Activated CD4-positive, alpha-beta memory T cell treated with anti-CD3 and anti-CD28 coated beads, Interleukin-2, amount 10 ng/mL, durations not matched to agents 7 days and 5 days (primary cell): ENCODE data around the gene RECK. TPM values are rescaled to one million over a fixed set of nuclear protein-coding genes. Genes with fewer than 3 reads are reported as not detected.

Experiments
- CTCF ChIA-PET: fragments of 350-600 bp; sonication (Branson Sonifier 250); formaldehyde crosslinking; loops from one replicate; lab custom pipeline; 2021; ENCODE audit warnings: antibody characterized with exemption, inconsistent platforms; lab: Charles Lee
- POLR2A ChIA-PET: fragments of 350-600 bp; sonication (Branson Sonifier 250); formaldehyde crosslinking; loops from one replicate; lab custom pipeline; 2021; ENCODE audit warnings: antibody characterized with exemption; lab: Charles Lee
- DNase-seq: peaks from one replicate; pipeline ENCODE4 v3.0.0-alpha.2; 2020
- H3K27ac Mint-ChIP-seq: one replicate; pipeline ENCODE4 v1.8.0; 2021; ENCODE audit warnings: mild to moderate bottlenecking, mixed read lengths
- H3K27me3 Mint-ChIP-seq: one replicate; pipeline ENCODE4 v1.8.0; 2021; ENCODE audit warnings: mixed read lengths
- H3K36me3 Mint-ChIP-seq: one replicate; pipeline ENCODE4 v1.8.0; 2021; ENCODE audit warnings: low read depth, mixed read lengths
- H3K4me1 Mint-ChIP-seq: one replicate; pipeline ENCODE4 v1.8.0; 2021; ENCODE audit warnings: mixed read lengths
- H3K4me3 Mint-ChIP-seq: one replicate; pipeline ENCODE4 v1.8.0; 2021; ENCODE audit warnings: mild to moderate bottlenecking, mixed read lengths
- H3K9me3 Mint-ChIP-seq: one replicate; pipeline ENCODE4 v1.8.0; 2021; ENCODE audit warnings: mixed read lengths
- total RNA-seq, 2 experiments: library from RNA; stranded (reverse); gene quantifications; one replicate each; pipeline ENCODE4 v1.2.3, GENCODE V29; 2021

RECK gene
- total RNA-seq, 2 experiments from 2014 or later: 7.4 to 8.1 TPM

DNA sequence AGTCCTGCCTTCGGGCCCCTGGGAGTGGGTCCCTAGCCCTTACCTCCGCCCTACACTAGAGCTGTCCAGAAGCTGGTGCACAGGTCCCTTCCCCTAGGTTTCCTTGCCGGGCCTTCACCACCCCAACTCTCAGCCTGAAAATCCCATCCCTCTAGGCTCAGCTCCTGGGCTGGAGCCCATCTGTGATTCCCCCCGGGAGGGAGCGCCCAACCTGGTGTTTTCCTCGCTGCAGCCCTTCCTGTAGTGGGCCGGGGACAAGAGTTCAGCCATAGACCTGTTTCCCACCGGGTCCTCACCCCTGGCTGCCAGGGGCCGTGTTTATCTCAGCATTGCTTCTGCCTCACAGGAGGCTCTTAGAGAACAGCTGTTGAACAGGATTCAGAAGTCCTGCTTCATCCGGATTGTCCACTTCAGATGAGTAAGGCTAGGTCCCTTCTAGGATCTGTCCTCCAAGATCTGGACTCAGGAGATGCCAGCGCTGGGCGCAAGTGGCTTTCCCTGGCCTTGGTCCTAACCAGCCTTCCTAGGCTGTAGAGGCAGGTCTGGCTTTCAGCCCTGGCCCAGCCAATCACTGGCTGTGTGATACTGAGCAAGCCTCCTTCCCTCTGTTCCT is 100.8 kb downstream of the RECK start:
- H3K27ac Mint-ChIP-seq: peak overlapping the region; percentile 70
- ChIA-PET CTCF (interaction anchor here (0.6 to 2.0 kb wide), 6 partner anchors 17 to 52 kb away, joined by 3 to 18 read pairs (median 8); partner anchors contain the start of gene CLTA), POLR2A (interaction anchor here (0.9 to 3.0 kb wide), 10 partner anchors 10 to 121 kb away, joined by 3 to 29 read pairs (median 6); partner anchors contain the start of genes CLTA and GNE)
- no peaks in the 10 kb centered on the region for H3K9me3 Mint-ChIP-seq
- peaks cover 62% of the 10 kb centered on the region for H3K4me1 Mint-ChIP-seq
- peaks cover 13% of the 10 kb centered on the region for H3K27me3 Mint-ChIP-seq
- DNase-seq: no peak
- peaks cover 30% of the 10 kb centered on the region for H3K36me3 Mint-ChIP-seq
- H3K4me3 Mint-ChIP-seq: peak overlapping the region; percentile 93

DNA sequence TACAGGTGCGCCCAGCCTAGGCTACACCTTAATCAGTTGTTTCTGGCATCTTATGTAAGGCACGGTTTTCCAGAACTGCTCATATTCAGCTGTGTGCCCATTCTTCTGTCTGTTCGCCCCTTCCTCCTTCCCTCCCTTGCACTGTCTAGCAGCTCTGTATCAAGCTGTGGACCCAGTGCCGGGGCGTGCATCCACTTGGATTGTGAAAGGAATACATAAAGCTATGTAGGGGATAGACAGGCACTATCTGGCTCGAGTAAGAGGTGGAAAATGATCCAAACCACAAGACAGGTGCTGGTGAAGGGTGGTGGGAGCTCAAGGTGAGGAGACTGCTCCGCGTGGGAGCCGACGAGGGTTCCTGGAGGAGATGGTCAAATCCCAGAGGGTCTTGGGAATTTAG is 101.8 kb downstream of the RECK start:
- Mint-ChIP-seq H3K27me3 (peaks cover 11% of the 10 kb centered on the region), H3K36me3 (peaks cover 39% of the 10 kb centered on the region), H3K4me1 (peaks cover 72% of the 10 kb centered on the region), H3K4me3 (peak overlapping the region; percentile 93), H3K27ac (no peak overlapping the region), H3K9me3 (no peaks in the 10 kb centered on the region)
- ChIA-PET POLR2A (interaction anchor here (3.0 to 3.2 kb wide), 2 partner anchors 12 to 28 kb away, joined by 22 to 46 read pairs; no protein-coding TSS in a partner anchor), CTCF (no interaction called here)
- no peak for DNase-seq

- Mint-ChIP-seq H3K4me3 (no peak overlapping the region), H3K27me3 (peaks cover 11% of the 10 kb centered on the region), H3K9me3 (no peaks in the 10 kb centered on the region), H3K4me1 (peaks cover 76% of the 10 kb centered on the region), H3K27ac (no peak overlapping the region), H3K36me3 (peaks cover 44% of the 10 kb centered on the region)
- ChIA-PET POLR2A (interaction anchor here (1.6 to 3.2 kb wide), 3 partner anchors 11 to 52 kb away, joined by 8 to 46 read pairs (median 22); partner anchors contain the start of gene CLTA), CTCF (no interaction called here)
- no peak for DNase-seq
Observed at GRCh38 chr9:36138901-36139300, 102.2 kb downstream of the RECK start.

- Mint-ChIP-seq H3K36me3 (peaks cover 58% of the 10 kb centered on the region), H3K4me3 (peak overlapping the region; percentile 28), H3K27me3 (peaks cover 8% of the 10 kb centered on the region), H3K27ac (peak overlapping the region; percentile 65), H3K9me3 (peaks cover 2% of the 10 kb centered on the region), H3K4me1 (peaks cover 90% of the 10 kb centered on the region)
- DNase-seq: no peak
- CTCF ChIA-PET: interaction anchor here (0.7 to 1.5 kb wide), 5 partner anchors 8 to 35 kb away, joined by 3 to 4 read pairs (median 3); no protein-coding TSS in a partner anchor
- POLR2A ChIA-PET: interaction anchor here (1.4 to 3.2 kb wide), 4 partner anchors 10 to 51 kb away, joined by 6 to 46 read pairs (median 8); partner anchors contain the start of gene CLTA
Observed at GRCh38 chr9:36140086-36141084, 103.7 kb downstream of the RECK start.

DNA sequence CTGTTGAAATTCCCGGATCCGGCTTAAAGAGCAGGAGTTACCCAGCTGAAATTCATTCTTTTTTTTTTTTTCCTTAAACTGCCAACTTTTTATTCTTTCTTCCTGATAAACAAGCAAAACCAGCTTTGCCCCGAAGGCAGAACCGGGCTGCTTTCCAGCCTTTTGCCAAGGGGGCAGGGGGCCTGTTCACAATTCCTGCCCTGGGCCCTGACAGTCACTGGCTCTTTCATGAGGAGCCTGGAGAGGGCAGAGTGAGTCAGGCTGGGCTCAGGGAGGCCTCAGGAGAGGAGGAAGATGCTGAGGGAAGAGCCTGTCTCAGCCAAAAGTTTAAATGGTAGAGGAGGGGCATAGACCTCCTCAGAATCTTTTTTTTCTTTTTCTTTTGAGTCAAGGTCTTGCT is 104.6 kb downstream of the RECK start:
- Mint-ChIP-seq H3K27me3 (peaks cover 3% of the 10 kb centered on the region), H3K27ac (peak overlapping the region; percentile 65), H3K36me3 (peaks cover 67% of the 10 kb centered on the region), H3K4me3 (no peak overlapping the region), H3K9me3 (peaks cover 11% of the 10 kb centered on the region), H3K4me1 (peaks cover 93% of the 10 kb centered on the region)
- ChIA-PET POLR2A (interaction anchor here (1.6 to 3.5 kb wide), 4 partner anchors 9 to 50 kb away, joined by 6 to 46 read pairs (median 11); partner anchors contain the start of gene CLTA), CTCF (interaction anchor here (0.6 kb wide), 1 partner anchor 537 kb away, joined by 3 read pairs; no protein-coding TSS in a partner anchor)
- DNase-seq: no peak

GRCh38 chr9:36141761-36142160 is 105.0 kb downstream of the RECK start:
- no peak for DNase-seq
- ChIA-PET POLR2A (interaction anchor here (1.6 to 3.5 kb wide), 3 partner anchors 10 to 49 kb away, joined by 6 to 16 read pairs (median 6); partner anchors contain the start of gene CLTA), CTCF (interaction anchor here (0.6 kb wide), 1 partner anchor 536 kb away, joined by 3 read pairs; no protein-coding TSS in a partner anchor)
- Mint-ChIP-seq H3K4me1 (peaks cover 95% of the 10 kb centered on the region), H3K36me3 (peaks cover 70% of the 10 kb centered on the region), H3K27ac (no peak overlapping the region), H3K9me3 (peaks cover 13% of the 10 kb centered on the region), H3K4me3 (no peak overlapping the region), H3K27me3 (peaks cover 3% of the 10 kb centered on the region)

DNA sequence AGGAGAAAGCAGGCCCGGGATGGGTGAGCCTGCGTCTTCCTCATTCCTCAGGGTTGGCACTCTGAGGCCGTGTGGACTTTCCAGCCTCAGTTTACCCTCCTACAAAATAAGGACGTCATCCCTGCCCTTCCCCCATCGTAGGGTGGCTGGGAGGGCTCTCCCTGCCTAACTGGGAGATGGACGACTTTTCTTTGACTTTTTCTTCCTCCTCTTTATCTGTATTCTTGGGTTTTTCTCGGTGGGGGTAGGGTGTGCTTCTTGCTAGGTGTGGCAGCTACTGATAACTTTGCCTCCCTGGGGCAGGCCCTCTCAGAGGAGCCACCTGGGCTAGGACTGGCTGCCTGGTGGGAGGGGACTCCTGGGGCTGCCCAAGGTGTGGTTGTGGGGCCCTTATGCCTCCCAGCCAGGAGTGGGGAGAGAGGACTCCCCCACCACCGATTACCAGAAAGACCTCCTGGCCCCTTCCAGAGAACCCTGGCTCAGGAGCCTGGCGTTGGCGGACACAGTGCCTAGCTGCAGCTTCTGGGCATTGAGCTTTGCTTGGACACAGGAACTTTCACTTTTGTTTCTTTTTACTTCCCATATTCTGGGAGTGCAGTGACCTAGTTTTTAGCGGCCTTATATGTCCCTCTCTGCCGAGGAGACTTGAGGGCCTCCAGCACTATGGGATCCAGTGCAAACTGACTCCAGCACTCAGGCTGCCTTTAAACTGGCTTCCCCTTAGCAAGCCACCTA is 106.0 kb downstream of the RECK start:
- H3K4me1 Mint-ChIP-seq: peaks cover 97% of the 10 kb centered on the region
- DNase-seq: no peak
- H3K27me3 Mint-ChIP-seq: peaks cover 3% of the 10 kb centered on the region
- peaks cover 71% of the 10 kb centered on the region for H3K36me3 Mint-ChIP-seq
- peak overlapping the region; percentile 96 for H3K27ac Mint-ChIP-seq
- H3K9me3 Mint-ChIP-seq: peaks cover 13% of the 10 kb centered on the region
- H3K4me3 Mint-ChIP-seq: peak overlapping the region; percentile 85
- ChIA-PET POLR2A (interaction anchor here (1.4 to 3.5 kb wide), 5 partner anchors 8 to 48 kb away, joined by 3 to 31 read pairs (median 6); partner anchors contain the start of gene CLTA), CTCF (interaction anchor here (1.5 to 3.0 kb wide), 3 partner anchors 9 to 47 kb away, joined by 5 to 15 read pairs (median 5); partner anchors contain the start of gene CLTA)

- ChIA-PET POLR2A (interaction anchor here (0.7 to 3.5 kb wide), 9 partner anchors 8 to 47 kb away, joined by 3 to 31 read pairs (median 7); partner anchors contain the start of gene CLTA), CTCF (interaction anchor here (0.6 to 3.0 kb wide), 6 partner anchors 10 to 1157 kb away, joined by 3 to 15 read pairs (median 5); partner anchors contain the start of gene CLTA)
- Mint-ChIP-seq H3K36me3 (peaks cover 72% of the 10 kb centered on the region), H3K27ac (peak overlapping the region; percentile 96), H3K4me3 (peak overlapping the region; percentile 85), H3K4me1 (peaks cover 97% of the 10 kb centered on the region), H3K27me3 (peaks cover 3% of the 10 kb centered on the region), H3K9me3 (peaks cover 13% of the 10 kb centered on the region)
- DNase-seq: no peak
Observed at GRCh38 chr9:36143245-36143641, 106.5 kb downstream of the RECK start.

- H3K4me3 Mint-ChIP-seq: peak overlapping the region; percentile 85
- H3K36me3 Mint-ChIP-seq: peaks cover 65% of the 10 kb centered on the region
- CTCF ChIA-PET: interaction anchor here (0.7 to 3.0 kb wide), 9 partner anchors 9 to 52 kb away, joined by 3 to 15 read pairs (median 4); partner anchors contain the start of gene CLTA
- POLR2A ChIA-PET: interaction anchor here (0.6 to 3.5 kb wide), 15 partner anchors 7 to 255 kb away, joined by 3 to 31 read pairs (median 5); partner anchors contain the start of genes CLTA, GLIPR2 and RNF38
- H3K4me1 Mint-ChIP-seq: peaks cover 95% of the 10 kb centered on the region
- DNase-seq: peak; percentile 59
- H3K27ac Mint-ChIP-seq: peak overlapping the region; percentile 96
- peaks cover 13% of the 10 kb centered on the region for H3K9me3 Mint-ChIP-seq
- H3K27me3 Mint-ChIP-seq: peaks cover 3% of the 10 kb centered on the region
Observed at GRCh38 chr9:36144309-36145232, 107.9 kb downstream of the RECK start.

DNA sequence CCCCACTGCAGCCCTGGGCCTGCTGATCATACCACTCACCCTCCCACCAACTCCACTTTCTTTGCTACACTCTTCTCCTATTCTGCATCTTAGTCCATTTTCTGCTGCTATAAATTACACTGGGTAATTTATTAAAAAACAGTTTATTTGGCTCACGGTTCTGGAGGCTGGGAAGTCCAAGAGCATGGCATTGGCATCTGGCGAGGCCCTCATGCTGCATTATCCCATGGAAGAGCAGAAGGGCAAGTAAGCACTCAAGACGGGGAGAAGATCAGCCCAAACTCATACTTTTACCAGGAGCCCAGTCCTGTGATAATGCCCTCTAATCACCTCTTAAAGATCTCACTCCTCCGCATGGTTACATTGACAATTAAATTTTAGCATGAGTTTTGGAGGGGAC is 109.3 kb downstream of the RECK start:
- peaks cover 69% of the 10 kb centered on the region for H3K36me3 Mint-ChIP-seq
- ChIA-PET CTCF (no interaction called here), POLR2A (no interaction called here)
- peaks cover 3% of the 10 kb centered on the region for H3K27me3 Mint-ChIP-seq
- DNase-seq: no peak
- peaks cover 95% of the 10 kb centered on the region for H3K4me1 Mint-ChIP-seq
- peaks cover 13% of the 10 kb centered on the region for H3K9me3 Mint-ChIP-seq
- peak overlapping the region; percentile 96 for H3K27ac Mint-ChIP-seq
- H3K4me3 Mint-ChIP-seq: no peak overlapping the region

GRCh38 chr9:36146651-36147050 is 109.9 kb downstream of the RECK start:
- peaks cover 3% of the 10 kb centered on the region for H3K27me3 Mint-ChIP-seq
- no peak overlapping the region for H3K27ac Mint-ChIP-seq
- ChIA-PET POLR2A (no interaction called here), CTCF (no interaction called here)
- H3K9me3 Mint-ChIP-seq: peaks cover 13% of the 10 kb centered on the region
- no peak overlapping the region for H3K4me3 Mint-ChIP-seq
- H3K36me3 Mint-ChIP-seq: peaks cover 74% of the 10 kb centered on the region
- H3K4me1 Mint-ChIP-seq: peaks cover 96% of the 10 kb centered on the region
- no peak for DNase-seq
